T-helper 17 cell (primary cell): ENCODE measurements around the gene DNAJC11. TPM values are rescaled to one million over a fixed set of nuclear protein-coding genes. Genes with fewer than 3 reads are reported as not detected.
"Not testable (repeated sequence)": the region's sequence is repeated elsewhere in the genome, so short reads cannot be mapped to it uniquely, and the experiment has no call there.

Experiments
- ATAC-seq: fragments of 150-1000 bp; cut with Tn5 transposase; 2 replicates; pipeline ENCODE4 v1.10.0; 2021; ENCODE audit warnings: mild to moderate bottlenecking, moderate library complexity
- DNase-seq, 3 donors: peaks; one replicate each; pipeline versions ENCODE4 v3.0.0 to v3.0.0-alpha.2; 2020 to 2021
- H3K9me3 ChIP-seq: one replicate; pipeline ENCODE4 v1.7.0; 2013; ENCODE audit warnings: low read length, mild to moderate bottlenecking; ENCODE audit not compliant: control insufficient read depth, poor library complexity, severe bottlenecking
- H3K27ac Mint-ChIP-seq: one replicate; pipeline ENCODE4 v1.8.0; 2022; ENCODE audit warnings: mild to moderate bottlenecking, moderate library complexity, mixed read lengths
- H3K27me3 Mint-ChIP-seq: one replicate; pipeline ENCODE4 v1.8.0; 2022; ENCODE audit warnings: mixed read lengths
- H3K36me3 Mint-ChIP-seq: one replicate; pipeline ENCODE4 v1.8.0; 2022; ENCODE audit warnings: low read depth, mixed read lengths
- H3K4me1 Mint-ChIP-seq: one replicate; pipeline ENCODE4 v1.8.0; 2022; ENCODE audit warnings: mild to moderate bottlenecking, mixed read lengths
- H3K4me3 Mint-ChIP-seq: one replicate; pipeline ENCODE4 v1.8.0; 2022; ENCODE audit warnings: mild to moderate bottlenecking, moderate library complexity, mixed read lengths
- total RNA-seq, 4 donors: library from RNA in 2 of 4; stranded (reverse) in 2 of 4; gene quantifications; one replicate each; pipeline ENCODE4 v1.2.3 and lab custom pipeline; 2022 to 2026

The DNAJC11 gene
- total RNA-seq, 2 donors from 2014 or later: 38.2 to 39.3 TPM

DNA sequence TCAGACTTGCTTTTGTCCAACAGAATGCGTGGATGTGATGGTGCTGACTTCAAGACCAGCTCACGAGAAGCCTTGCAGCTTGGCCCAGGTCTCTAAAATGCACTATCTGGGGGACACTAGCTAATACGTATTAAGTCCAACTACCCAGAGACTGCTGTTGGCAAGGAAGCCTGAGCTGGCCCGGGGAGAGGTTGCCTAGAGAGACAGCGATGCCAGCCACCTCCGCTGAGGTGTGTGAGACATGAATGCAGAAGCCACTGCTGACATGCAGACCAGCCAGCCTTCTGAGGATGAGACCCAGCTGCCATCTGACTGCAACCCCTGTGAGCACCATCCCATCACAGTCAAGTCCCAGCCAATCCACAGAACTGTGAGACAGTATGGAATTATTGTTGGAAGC is 44.5 kb downstream of the DNAJC11 start:
- Mint-ChIP-seq H3K27ac (no peak overlapping the region), H3K4me3 (no peak overlapping the region), H3K36me3 (no peaks in the 10 kb centered on the region), H3K4me1 (peaks cover 8% of the 10 kb centered on the region), H3K27me3 (no peaks in the 10 kb centered on the region)
- H3K9me3 ChIP-seq: no peaks in the 10 kb centered on the region
- DNase-seq (no peak), ATAC-seq (no peak)

DNA sequence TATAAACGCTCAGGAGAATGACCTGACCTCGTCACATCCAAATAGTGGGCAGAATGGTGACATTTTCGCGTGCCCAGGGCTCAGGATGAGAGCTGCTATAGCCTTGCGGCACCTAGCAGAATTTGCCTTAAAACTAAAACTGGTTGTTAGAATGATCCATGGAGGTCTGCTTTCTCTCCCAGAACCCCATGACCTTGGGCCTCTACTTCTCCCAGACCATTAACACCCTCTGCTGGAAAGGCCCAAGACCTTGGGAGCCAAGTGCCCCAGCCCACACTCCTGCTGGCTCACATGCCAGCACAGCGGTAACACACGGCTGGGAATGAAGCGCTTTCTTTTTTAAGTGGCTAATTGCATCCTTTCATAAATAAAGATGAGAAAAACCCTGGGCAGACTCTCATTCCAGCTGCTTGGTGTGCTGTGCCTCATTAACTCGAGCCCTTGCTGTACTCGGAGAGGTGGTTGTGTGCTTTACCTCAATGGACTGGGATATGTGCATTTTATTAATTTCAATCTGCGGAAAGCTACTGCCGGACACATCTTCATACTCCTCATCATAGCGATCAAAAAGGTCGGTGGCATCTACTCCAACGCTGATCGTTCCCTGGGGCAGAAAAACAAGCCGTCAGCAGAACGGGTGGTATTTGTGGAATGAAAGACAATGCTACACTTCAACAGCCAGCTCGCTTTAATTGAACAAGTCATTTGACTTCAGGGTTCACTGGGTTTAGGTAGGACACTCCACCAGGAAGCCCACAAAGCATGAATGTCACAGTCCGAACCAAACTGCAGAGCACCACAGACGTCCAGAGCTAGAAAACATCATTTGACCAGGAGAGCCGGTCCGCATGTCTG is 48.0 kb downstream of the DNAJC11 start:
- H3K9me3 ChIP-seq: no peaks in the 10 kb centered on the region
- no peaks in the 10 kb centered on the region for H3K27me3 Mint-ChIP-seq
- ATAC-seq: no peak
- no peak overlapping the region for H3K27ac Mint-ChIP-seq
- DNase-seq: no peak
- H3K4me3 Mint-ChIP-seq: no peak overlapping the region
- no peaks in the 10 kb centered on the region for H3K36me3 Mint-ChIP-seq
- no peaks in the 10 kb centered on the region for H3K4me1 Mint-ChIP-seq

GRCh38 chr1:6652986-6653385 is 48.6 kb downstream of the DNAJC11 start:
- ATAC-seq: no peak
- Mint-ChIP-seq H3K4me3 (no peak overlapping the region), H3K27me3 (no peaks in the 10 kb centered on the region)

DNA sequence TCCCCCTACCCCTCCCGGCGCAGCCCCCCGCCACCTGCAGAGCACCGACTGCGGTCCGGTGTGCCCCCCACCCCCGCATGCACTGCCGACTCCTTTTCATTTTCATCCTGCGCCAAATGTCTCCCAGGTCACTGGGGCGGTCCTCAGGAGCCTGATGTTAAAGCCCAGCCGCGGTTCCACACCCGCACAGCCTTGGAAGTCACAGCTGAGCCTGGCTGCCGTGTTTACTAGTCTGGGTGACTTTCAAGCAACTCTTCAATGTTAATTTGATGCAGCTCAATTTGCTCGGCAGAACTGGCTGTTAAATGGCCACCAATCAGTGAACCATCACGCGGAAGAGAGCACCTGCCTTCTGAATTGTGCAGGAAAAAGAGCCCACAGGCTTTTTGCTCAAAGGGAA is 49.7 kb downstream of the DNAJC11 start:
- H3K4me3 Mint-ChIP-seq: no peak overlapping the region
- H3K27ac Mint-ChIP-seq: no peak overlapping the region
- no peaks in the 10 kb centered on the region for H3K36me3 Mint-ChIP-seq
- ATAC-seq: no peak
- no peaks in the 10 kb centered on the region for H3K4me1 Mint-ChIP-seq
- no peaks in the 10 kb centered on the region for H3K27me3 Mint-ChIP-seq
- DNase-seq: no peak
- no peaks in the 10 kb centered on the region for H3K9me3 ChIP-seq

More at GRCh38 chr1:6652986-6653385, 48.6 kb downstream of the DNAJC11 start:
- no peak for DNase-seq
- H3K9me3 ChIP-seq: no peaks in the 10 kb centered on the region
- Mint-ChIP-seq H3K27ac (no peak overlapping the region), H3K4me1 (no peaks in the 10 kb centered on the region), H3K36me3 (no peaks in the 10 kb centered on the region)

GRCh38 chr1:6648556-6648955 is 53.1 kb downstream of the DNAJC11 start:
- Mint-ChIP-seq H3K4me3 (no peak overlapping the region), H3K27ac (no peak overlapping the region), H3K27me3 (no peaks in the 10 kb centered on the region), H3K36me3 (no peaks in the 10 kb centered on the region), H3K4me1 (peaks cover 3% of the 10 kb centered on the region)
- no peaks in the 10 kb centered on the region for H3K9me3 ChIP-seq
- no peak for DNase-seq
- no peak for ATAC-seq

- H3K36me3 Mint-ChIP-seq: peaks cover 8% of the 10 kb centered on the region
- no peaks in the 10 kb centered on the region for H3K9me3 ChIP-seq
- no peak overlapping the region for H3K4me3 Mint-ChIP-seq
- peaks cover 9% of the 10 kb centered on the region for H3K4me1 Mint-ChIP-seq
- peak; percentile 57 for ATAC-seq
- DNase-seq: no peak
- H3K27me3 Mint-ChIP-seq: no peaks in the 10 kb centered on the region
- peak overlapping the region; percentile 37 for H3K27ac Mint-ChIP-seq
Measured at GRCh38 chr1:6646499-6647148, 55.0 kb downstream of the DNAJC11 start.

GRCh38 chr1:6645018-6645417 is 56.6 kb downstream of the DNAJC11 start:
- no peak for DNase-seq
- H3K9me3 ChIP-seq: no peaks in the 10 kb centered on the region
- H3K27ac Mint-ChIP-seq: no peak overlapping the region
- H3K4me1 Mint-ChIP-seq: peaks cover 9% of the 10 kb centered on the region
- ATAC-seq: no peak
- no peaks in the 10 kb centered on the region for H3K27me3 Mint-ChIP-seq
- H3K36me3 Mint-ChIP-seq: peaks cover 8% of the 10 kb centered on the region
- H3K4me3 Mint-ChIP-seq: no peak overlapping the region

DNA sequence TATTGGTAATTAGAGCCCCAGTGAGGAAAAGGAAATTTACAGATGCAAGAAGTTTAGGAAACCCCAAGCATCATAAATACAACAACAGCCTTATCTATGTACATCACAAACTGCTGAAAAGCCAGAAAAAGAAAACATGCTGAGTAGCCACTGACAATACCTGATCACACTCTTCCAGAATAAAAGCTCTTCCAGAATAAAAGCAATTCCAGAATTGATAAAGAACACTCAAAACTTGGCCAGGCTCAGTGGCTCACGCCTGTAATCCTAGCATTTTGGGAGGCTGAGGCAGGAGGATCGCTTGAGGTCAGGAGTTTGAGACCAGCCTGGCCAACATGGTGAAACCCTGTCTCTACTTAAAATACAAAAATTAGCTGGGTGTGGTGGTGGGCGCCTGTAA is 60.7 kb downstream of the DNAJC11 start:
- H3K4me1 Mint-ChIP-seq, ATAC-seq, H3K9me3 ChIP-seq, DNase-seq, H3K36me3 Mint-ChIP-seq, H3K27me3 Mint-ChIP-seq, H3K27ac Mint-ChIP-seq, H3K4me3 Mint-ChIP-seq: not testable (repeated sequence)

DNA sequence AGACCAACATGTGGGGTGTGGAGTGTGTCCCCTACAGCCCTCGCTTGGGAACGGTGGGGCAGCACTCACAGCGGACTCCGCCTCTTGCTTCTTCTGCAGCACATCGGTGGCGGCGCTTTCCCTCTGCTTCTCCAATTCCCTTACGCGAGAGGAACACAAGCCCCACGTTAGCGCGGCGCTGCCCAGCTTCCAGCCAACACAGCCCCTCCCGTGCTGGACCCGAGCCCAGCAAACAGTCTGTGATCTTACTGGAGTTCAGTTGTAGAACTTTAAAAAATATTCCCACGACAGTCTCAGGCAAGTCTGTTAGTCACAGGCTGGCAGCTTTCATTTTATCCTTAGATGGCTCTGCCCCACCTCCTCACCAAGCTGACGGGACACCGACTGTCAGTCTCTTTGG is 63.4 kb downstream of the DNAJC11 start:
- Mint-ChIP-seq H3K27ac (no peak overlapping the region), H3K36me3 (peaks cover 8% of the 10 kb centered on the region), H3K27me3 (no peaks in the 10 kb centered on the region), H3K4me3 (no peak overlapping the region), H3K4me1 (peaks cover 6% of the 10 kb centered on the region)
- H3K9me3 ChIP-seq: no peaks in the 10 kb centered on the region
- DNase-seq (no peak), ATAC-seq (no peak)

DNA sequence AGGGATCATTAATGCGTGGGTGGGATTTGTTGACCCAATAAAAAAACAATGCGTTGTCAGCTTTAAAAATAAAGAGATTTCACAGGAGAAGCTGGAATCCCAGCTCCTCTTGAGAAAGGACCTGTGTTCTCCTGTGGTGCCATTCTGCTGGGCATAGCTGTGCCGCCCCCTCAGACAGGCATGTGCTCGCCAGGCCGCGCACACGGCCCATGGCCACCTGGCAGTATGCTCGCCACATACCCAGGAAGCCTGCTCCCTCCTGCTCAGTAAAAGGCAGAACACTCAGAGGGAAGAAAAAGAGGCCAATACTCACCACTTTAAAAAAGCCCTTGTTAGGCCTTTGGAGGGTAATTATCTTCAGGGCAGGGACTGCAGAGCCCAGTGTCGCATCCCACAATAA is 63.8 kb downstream of the DNAJC11 start:
- Mint-ChIP-seq H3K4me1 (peaks cover 6% of the 10 kb centered on the region), H3K4me3 (no peak overlapping the region), H3K36me3 (peaks cover 7% of the 10 kb centered on the region), H3K27ac (no peak overlapping the region), H3K27me3 (no peaks in the 10 kb centered on the region)
- ATAC-seq: no peak
- DNase-seq: no peak
- no peaks in the 10 kb centered on the region for H3K9me3 ChIP-seq

DNA sequence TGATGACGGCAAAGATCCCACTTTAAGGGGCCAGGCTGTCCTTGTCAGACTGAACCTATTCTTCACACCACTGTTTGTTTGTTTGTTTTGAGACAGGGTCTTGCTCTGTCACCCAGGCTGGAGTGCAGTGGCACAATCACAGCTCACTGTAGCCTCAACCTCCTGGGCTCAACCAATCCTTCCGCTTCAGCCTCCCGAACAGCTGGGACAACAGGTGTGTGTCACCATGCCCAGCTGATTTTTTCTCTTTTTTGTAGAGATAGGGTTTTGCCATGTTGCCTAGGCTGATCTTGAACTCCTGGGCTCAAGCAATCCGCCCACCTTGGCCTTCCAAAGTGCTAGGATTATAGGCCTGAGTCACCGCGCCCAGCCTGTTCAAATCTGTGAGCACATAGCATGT is 64.8 kb downstream of the DNAJC11 start:
- peak overlapping the region; percentile 16 for H3K27ac Mint-ChIP-seq
- H3K4me1 Mint-ChIP-seq, H3K27me3 Mint-ChIP-seq, ATAC-seq, H3K9me3 ChIP-seq, H3K4me3 Mint-ChIP-seq, H3K36me3 Mint-ChIP-seq, DNase-seq: not testable (repeated sequence)

- H3K36me3 Mint-ChIP-seq: peaks cover 2% of the 10 kb centered on the region
- H3K27ac Mint-ChIP-seq: no peak overlapping the region
- H3K27me3 Mint-ChIP-seq: no peaks in the 10 kb centered on the region
- H3K4me1 Mint-ChIP-seq: no peaks in the 10 kb centered on the region
- H3K9me3 ChIP-seq: no peaks in the 10 kb centered on the region
- DNase-seq (no peak), ATAC-seq (no peak)
- no peak overlapping the region for H3K4me3 Mint-ChIP-seq
Measured at GRCh38 chr1:6635910-6636760, 65.5 kb downstream of the DNAJC11 start.
